ENCODE measurements around the gene GAS7. TPM values are rescaled to one million over a fixed set of nuclear protein-coding genes. Genes with fewer than 3 reads are reported as not detected.
A peak's percentile ranks its signal among the peaks of the same experiment; 100 is the strongest.

The GAS7 gene
- total RNA-seq, 2 donors from 2014 or later: 79.7 to 113 TPM

DNA sequence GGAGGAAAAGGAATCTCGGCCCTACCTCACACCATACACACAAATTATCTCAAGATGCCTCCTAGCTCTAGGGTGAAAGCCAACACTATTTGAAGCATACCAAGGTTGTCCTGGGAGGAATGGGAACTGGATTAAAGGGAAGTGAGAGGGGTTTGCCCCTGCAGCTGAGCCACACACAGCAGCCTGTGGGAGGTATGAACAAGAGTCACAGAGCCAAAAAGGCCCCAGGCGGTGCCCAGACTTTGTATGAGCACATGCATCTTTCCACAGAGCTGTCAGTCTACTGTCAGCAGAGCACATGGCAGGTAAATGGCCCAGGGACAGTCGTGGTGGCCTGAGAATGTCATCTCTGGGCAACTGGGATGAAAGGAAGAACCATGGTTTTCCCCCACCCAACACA, 262.3 kb downstream of the GAS7 start:
- TF ChIP-seq, protein P1, sequence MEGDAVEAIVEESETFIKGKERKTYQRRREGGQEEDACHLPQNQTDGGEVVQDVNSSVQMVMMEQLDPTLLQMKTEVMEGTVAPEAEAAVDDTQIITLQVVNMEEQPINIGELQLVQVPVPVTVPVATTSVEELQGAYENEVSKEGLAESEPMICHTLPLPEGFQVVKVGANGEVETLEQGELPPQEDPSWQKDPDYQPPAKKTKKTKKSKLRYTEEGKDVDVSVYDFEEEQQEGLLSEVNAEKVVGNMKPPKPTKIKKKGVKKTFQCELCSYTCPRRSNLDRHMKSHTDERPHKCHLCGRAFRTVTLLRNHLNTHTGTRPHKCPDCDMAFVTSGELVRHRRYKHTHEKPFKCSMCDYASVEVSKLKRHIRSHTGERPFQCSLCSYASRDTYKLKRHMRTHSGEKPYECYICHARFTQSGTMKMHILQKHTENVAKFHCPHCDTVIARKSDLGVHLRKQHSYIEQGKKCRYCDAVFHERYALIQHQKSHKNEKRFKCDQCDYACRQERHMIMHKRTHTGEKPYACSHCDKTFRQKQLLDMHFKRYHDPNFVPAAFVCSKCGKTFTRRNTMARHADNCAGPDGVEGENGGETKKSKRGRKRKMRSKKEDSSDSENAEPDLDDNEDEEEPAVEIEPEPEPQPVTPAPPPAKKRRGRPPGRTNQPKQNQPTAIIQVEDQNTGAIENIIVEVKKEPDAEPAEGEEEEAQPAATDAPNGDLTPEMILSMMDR (IDR thresholded peaks at IDR 0.05): no peak
- Histone ChIP-seq H3K9me3 (no peaks in the 10 kb centered on the region), H3K4me1 (peaks cover 0 to 14% of the 10 kb centered on the region in 2 donors), H3K36me3 (peaks cover 28% of the 10 kb centered on the region), H3K27ac (peak overlapping the region in 1 of 2 donors; percentile 27), H3K27me3 (no peaks in the 10 kb centered on the region), H3K4me3 (no peak overlapping the region)
- DNase-seq (ENCODE audit: low spot score): no peak

DNA sequence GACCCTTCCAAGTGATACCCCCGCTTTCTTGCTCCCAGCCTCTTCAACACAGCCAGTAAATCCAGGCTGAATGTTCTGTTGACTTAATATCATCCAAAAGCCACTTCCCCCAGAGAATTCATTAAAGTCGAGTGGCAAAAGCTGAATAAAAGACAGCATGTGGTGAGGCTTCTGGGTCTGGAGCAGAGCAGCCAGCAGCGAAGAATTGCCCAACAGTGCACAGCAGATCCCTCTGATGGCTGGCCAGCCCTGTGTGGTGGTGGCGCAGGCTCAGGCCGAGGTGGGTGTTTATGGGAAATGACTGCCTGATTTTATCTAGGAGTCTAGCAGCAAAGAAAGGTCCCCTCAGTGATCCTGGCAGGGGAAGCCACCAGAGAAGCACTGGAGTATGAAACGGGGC, 263.0 kb downstream of the GAS7 start:
- Histone ChIP-seq H3K36me3 (peaks cover 23% of the 10 kb centered on the region), H3K4me3 (no peak overlapping the region)

DNA sequence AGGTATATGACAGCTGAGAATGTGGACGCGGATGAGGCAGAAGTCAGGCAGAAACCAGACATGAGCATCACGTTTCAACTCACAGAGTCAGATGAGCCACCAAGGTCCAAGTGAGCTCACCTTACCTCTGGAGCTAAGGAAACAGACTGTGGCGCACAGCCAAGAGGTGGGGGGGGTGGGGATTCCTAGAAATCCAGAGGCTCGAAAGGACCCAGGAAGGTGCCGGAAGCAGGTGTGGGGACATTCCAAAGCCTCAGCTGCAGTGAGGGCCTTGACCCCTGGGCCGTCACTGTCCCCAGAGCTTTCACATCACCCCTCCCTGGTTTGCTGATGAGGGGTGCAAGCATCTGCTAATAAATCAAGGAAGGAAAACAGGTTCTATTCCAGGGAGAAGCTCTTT, 264.1 kb downstream of the GAS7 start:
- TF ChIP-seq, protein P1 (IDR thresholded peaks at IDR 0.05): no peak
- no peaks in the 10 kb centered on the region for H3K27me3 ChIP-seq
- no peak for DNase-seq (ENCODE audit: low spot score)
- no peak overlapping the region for H3K27ac ChIP-seq
- peaks cover 16% of the 10 kb centered on the region for H3K36me3 ChIP-seq
- no peak overlapping the region for H3K4me3 ChIP-seq
- no peaks in the 10 kb centered on the region for H3K9me3 ChIP-seq
- peaks cover 0 to 14% of the 10 kb centered on the region in 2 donors for H3K4me1 ChIP-seq

More for the DNA sequence above, 263.0 kb downstream of the GAS7 start:
- Histone ChIP-seq H3K27ac (peak overlapping the region in 1 of 2 donors; percentile 27), H3K27me3 (no peaks in the 10 kb centered on the region), H3K4me1 (peaks cover 0 to 14% of the 10 kb centered on the region in 2 donors), H3K9me3 (no peaks in the 10 kb centered on the region)
- TF ChIP-seq, protein P1 (IDR thresholded peaks at IDR 0.05): no peak
- DNase-seq (ENCODE audit: low spot score): peak; percentile 82

DNA sequence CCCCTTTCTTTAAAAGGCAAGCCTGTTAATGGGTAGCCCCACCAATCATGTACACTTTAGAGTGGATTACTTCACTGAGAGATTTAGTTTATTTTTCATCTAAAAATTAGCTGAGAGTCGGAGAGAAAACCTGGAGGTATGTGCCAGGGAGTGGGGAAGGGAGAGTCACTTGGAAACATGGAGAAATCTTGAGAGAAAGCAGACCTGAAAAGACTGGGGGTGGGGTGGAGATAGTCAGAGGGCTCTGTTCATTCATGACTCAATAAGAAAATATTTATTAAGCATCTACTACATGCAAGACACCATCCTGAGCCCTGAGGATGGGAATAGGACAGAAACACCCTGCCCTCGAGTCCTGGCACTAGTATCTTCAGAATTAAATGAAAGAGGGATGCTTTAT, 265.9 kb downstream of the GAS7 start:
- H3K27me3 ChIP-seq: no peaks in the 10 kb centered on the region
- no peak for DNase-seq (ENCODE audit: low spot score)
- no peak overlapping the region for H3K4me3 ChIP-seq
- H3K27ac ChIP-seq: peak overlapping the region in 1 of 2 donors; percentile 16
- peaks cover 6% of the 10 kb centered on the region for H3K36me3 ChIP-seq
- TF ChIP-seq, protein P1 (IDR thresholded peaks at IDR 0.05): no peak
- no peaks in the 10 kb centered on the region for H3K9me3 ChIP-seq
- H3K4me1 ChIP-seq: peaks cover 0 to 8% of the 10 kb centered on the region in 2 donors

DNA sequence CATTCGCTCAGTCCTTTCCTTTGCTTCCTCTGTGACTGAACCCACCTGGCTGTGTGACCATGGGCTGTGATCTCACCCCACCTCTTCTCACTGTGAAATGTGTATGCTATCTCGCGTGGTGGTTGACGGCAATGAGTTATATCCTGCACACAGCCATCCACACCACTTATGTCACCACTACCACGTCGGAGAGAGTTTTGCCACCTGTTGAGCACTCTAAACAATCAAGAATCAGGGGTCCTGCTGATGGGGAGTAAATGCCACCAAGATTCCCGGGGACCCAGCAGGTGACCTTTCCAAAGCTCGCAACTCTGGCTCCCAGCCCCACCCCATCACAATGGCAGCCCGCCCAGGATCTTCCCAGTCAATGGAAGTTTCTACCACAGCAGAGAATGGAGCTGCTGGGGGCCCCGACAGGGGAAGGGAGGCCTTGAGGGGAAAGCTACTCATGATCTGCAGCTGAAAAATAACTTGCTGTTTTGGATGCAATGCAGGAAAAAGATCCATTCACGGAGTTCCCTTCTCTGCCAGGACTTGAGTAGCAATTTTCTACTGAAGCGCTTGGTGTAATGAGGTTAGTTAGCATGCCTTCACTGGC, 267.2 kb downstream of the GAS7 start:
- H3K9me3 ChIP-seq: no peaks in the 10 kb centered on the region
- peak overlapping the region in 1 of 2 donors; percentile 16 for H3K27ac ChIP-seq
- no peaks in the 10 kb centered on the region for H3K4me1 ChIP-seq
- H3K4me3 ChIP-seq: no peak overlapping the region
- no peak for DNase-seq (ENCODE audit: low spot score)
- TF ChIP-seq, protein P1 (IDR thresholded peaks at IDR 0.05): no peak
- no peaks in the 10 kb centered on the region for H3K27me3 ChIP-seq
- peaks cover 8% of the 10 kb centered on the region for H3K36me3 ChIP-seq

DNA sequence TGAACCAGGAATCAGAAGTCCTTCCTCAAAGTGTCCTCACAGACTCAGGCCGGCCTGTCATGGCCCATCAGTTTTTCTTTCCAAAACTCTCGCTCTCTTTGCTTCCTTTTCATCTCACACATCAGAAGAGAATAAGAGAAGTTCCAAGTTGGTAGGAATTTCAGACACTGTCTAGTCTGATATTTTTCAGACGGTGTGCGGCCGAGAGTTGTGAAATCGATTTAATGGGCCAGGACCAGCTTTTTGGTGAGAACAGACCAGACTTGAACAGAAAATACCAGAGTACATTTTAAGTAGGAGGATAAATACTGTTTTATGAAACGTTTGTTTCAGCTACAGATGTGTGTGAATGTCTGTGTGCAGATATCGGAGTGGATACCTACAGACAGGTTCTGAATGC, 268.5 kb downstream of the GAS7 start:
- Histone ChIP-seq H3K27ac (peak overlapping the region in 1 of 2 donors; percentile 29), H3K9me3 (no peaks in the 10 kb centered on the region), H3K4me3 (no peak overlapping the region), H3K4me1 (no peaks in the 10 kb centered on the region), H3K36me3 (peaks cover 20% of the 10 kb centered on the region), H3K27me3 (no peaks in the 10 kb centered on the region)
- TF ChIP-seq, protein P1 (IDR thresholded peaks at IDR 0.05): no peak
- DNase-seq (ENCODE audit: low spot score): no peak

All from right atrium auricular region (tissue), 2 donors.